HepG2 (cell line): ENCODE results near the gene INAFM2. TPM values are rescaled to one million over a fixed set of nuclear protein-coding genes. Genes with fewer than 3 reads are reported as not detected.
A peak's percentile ranks its signal among the peaks of the same experiment; 100 is the strongest.

Source experiments
- CHD2 ChIP-seq: IDR thresholded peaks from 2 replicates; pipeline ENCODE4 v1.6.1; 2011; ENCODE audit warnings: low read depth, low read length, improper control_type of control experiment
- GFI1 ChIP-seq: sonication (generic); formaldehyde crosslinking; IDR thresholded peaks from 2 replicates; pipeline ENCODE4 v1.5.0; 2020; ENCODE audit warnings: missing genetic modification reagents, mild to moderate bottlenecking, borderline replicate concordance
- HCFC1 ChIP-seq: fragments of 150-350 bp; IDR thresholded peaks from 2 replicates; pipeline ENCODE4 v1.6.1; 2014; ENCODE audit warnings: low read depth, low read length
- KDM4B ChIP-seq: sonication (generic); formaldehyde crosslinking; IDR thresholded peaks from 2 replicates; pipeline ENCODE4 v1.4.0; 2020; ENCODE audit warnings: missing genetic modification reagents
- KLF12 ChIP-seq: sonication (generic); formaldehyde crosslinking; IDR thresholded peaks from 2 replicates; pipeline ENCODE4 v1.4.0; 2020; ENCODE audit warnings: missing genetic modification reagents, borderline replicate concordance
- SOX6 ChIP-seq, 2 experiments: fragments of 450-650 bp in 1 of 2; sonication (generic) in 1 of 2; formaldehyde crosslinking in 1 of 2; IDR thresholded peaks; 2 replicates each; pipeline versions ENCODE4 v1.4.0 to v1.6.1; 2017 to 2020; ENCODE audit warnings: antibody characterized with exemption in 1 of 2, mild to moderate bottlenecking in 1 of 2, missing genetic modification reagents in 1 of 2
- SRSF1 ChIP-seq: fragments of 200-400 bp; formaldehyde crosslinking; optimal IDR thresholded peaks from 2 replicates; pipeline ENCODE3; 2017; ENCODE audit warnings: mild to moderate bottlenecking, low read depth, low read length, moderate library complexity
- XBP1 ChIP-seq: sonication (generic); formaldehyde crosslinking; IDR thresholded peaks from 2 replicates; pipeline ENCODE4 v1.5.0; 2020; ENCODE audit warnings: missing genetic modification reagents
- ZBTB3 ChIP-seq: sonication (generic); formaldehyde crosslinking; IDR thresholded peaks from 2 replicates; pipeline ENCODE4 v1.4.0; 2020; ENCODE audit warnings: low read depth, mild to moderate bottlenecking, moderate library complexity, missing genetic modification reagents, borderline replicate concordance
- ZFY ChIP-seq: sonication (generic); formaldehyde crosslinking; IDR thresholded peaks from 2 replicates; pipeline ENCODE4 v1.4.0; 2020; ENCODE audit warnings: missing genetic modification reagents
- ZMAT3 ChIP-seq: sonication (generic); formaldehyde crosslinking; conservative IDR thresholded peaks from 2 replicates; pipeline ENCODE4 v1.7.0; 2021; ENCODE audit warnings: missing genetic modification reagents
- ZNF333 ChIP-seq: sonication (generic); formaldehyde crosslinking; IDR thresholded peaks from 2 replicates; pipeline ENCODE4 v1.4.0; 2020; ENCODE audit warnings: mild to moderate bottlenecking, missing genetic modification reagents, borderline replicate concordance
- ZNF788 ChIP-seq: sonication (generic); formaldehyde crosslinking; IDR thresholded peaks from 2 replicates; pipeline ENCODE4 v1.5.0; 2020; ENCODE audit warnings: mild to moderate bottlenecking, missing genetic modification reagents, borderline replicate concordance
- ZSCAN29 ChIP-seq: sonication (generic); formaldehyde crosslinking; conservative IDR thresholded peaks from 2 replicates; pipeline ENCODE4 v1.4.0; 2020; ENCODE audit warnings: mild to moderate bottlenecking, missing genetic modification reagents
- polyA plus RNA-seq, 8 experiments: library from polyadenylated mRNA; depleted of rRNA in 3 of 8; stranded (reverse) in 7 of 8; unstranded in 1 of 8; fragments of >200 nt; fragmentation: Illumina TruSeq in 4 of 8; extraction: Trizol in 4 of 8; gene quantifications; 2 replicates each; pipeline versions ENCODE4 v1.2.1 to v1.2.3, GENCODE V29; 2011 to 2016; ENCODE audit warnings: low read depth in 4 of 8, missing spikeins in 1 of 8, mixed read lengths in 1 of 8; ENCODE audit not compliant: insufficient read depth in 1 of 8
- total RNA-seq, 5 experiments: library from RNA; depleted of rRNA; stranded (reverse); fragments of >200 nt; fragmentation: Illumina TruSeq; extraction: Trizol; gene quantifications; 2 replicates each; pipeline ENCODE4 v1.2.3, GENCODE V29; 2016; ENCODE audit warnings: low read depth in 1 of 5
- TF ChIP-seq, protein P1 (sequence below): sonication (generic); formaldehyde crosslinking; IDR thresholded peaks from 2 replicates; pipeline ENCODE4 v1.4.0; 2020; ENCODE audit warnings: mild to moderate bottlenecking, missing genetic modification reagents
- TF ChIP-seq, protein P2 (sequence below): sonication (generic); formaldehyde crosslinking; IDR thresholded peaks from 2 replicates; pipeline ENCODE4; 2020; ENCODE audit warnings: missing genetic modification reagents, mild to moderate bottlenecking, borderline replicate concordance
- TF ChIP-seq, protein P3 (sequence below): sonication (generic); formaldehyde crosslinking; IDR thresholded peaks from 2 replicates; pipeline ENCODE4 v1.4.0; 2020; ENCODE audit warnings: mild to moderate bottlenecking, missing genetic modification reagents
- TF ChIP-seq, protein P4 (sequence below): sonication (generic); formaldehyde crosslinking; IDR thresholded peaks from 2 replicates; pipeline ENCODE4 v1.4.0; 2020; ENCODE audit warnings: mild to moderate bottlenecking, missing genetic modification reagents

INAFM2 gene
- total and polyA plus RNA-seq, 2 of the 13 experiments (the other 11 are each of a cell fraction or from before 2014, with no cell fraction given) = 5.5 to 6.5 TPM

DNA sequence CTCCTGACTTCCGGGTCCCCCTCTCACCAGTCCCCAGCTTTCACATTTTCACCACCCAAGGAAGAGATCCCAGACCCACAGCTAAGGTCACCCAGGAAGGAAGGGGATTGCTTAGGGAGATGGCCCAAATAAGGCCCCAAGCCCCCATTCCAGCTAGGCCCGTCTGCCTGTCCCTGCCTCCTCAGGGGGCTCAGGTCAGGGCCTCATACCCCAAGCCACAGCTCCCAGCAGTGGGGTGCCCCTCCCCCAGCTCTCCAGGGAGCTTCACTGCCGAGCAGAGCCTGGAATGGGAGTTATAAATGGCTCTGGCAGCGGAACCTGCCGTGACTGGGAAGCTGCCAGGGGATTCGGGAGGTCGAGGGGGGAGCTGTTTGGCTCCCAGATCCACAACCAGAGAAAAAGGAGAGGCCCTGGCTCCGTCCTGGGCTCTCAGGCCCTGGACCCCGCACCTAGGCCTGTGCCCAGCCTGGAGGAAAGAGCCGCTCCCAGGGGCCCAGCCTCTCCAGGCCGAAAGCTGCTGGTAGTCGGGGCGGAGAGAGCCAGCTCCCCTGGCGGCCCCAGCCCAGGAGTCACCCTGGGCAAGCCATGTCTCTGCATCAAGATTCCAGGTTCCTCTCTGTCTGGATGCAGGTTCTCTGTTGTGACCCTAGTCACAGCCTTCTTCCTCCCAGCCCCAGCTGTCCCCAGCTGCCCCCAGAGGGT, 16.7 kb downstream of the INAFM2 start (continued):
- TF ChIP-seq, protein P1, sequence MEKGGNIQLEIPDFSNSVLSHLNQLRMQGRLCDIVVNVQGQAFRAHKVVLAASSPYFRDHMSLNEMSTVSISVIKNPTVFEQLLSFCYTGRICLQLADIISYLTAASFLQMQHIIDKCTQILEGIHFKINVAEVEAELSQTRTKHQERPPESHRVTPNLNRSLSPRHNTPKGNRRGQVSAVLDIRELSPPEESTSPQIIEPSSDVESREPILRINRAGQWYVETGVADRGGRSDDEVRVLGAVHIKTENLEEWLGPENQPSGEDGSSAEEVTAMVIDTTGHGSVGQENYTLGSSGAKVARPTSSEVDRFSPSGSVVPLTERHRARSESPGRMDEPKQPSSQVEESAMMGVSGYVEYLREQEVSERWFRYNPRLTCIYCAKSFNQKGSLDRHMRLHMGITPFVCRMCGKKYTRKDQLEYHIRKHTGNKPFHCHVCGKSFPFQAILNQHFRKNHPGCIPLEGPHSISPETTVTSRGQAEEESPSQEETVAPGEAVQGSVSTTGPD (CRISPR knock-in tag) = peak; percentile 39; the same call in 1 of the 2 replicates
- peak; percentile 6; the same call in 1 of the 2 replicates for TF ChIP-seq KDM4B
- TF ChIP-seq, protein P2, sequence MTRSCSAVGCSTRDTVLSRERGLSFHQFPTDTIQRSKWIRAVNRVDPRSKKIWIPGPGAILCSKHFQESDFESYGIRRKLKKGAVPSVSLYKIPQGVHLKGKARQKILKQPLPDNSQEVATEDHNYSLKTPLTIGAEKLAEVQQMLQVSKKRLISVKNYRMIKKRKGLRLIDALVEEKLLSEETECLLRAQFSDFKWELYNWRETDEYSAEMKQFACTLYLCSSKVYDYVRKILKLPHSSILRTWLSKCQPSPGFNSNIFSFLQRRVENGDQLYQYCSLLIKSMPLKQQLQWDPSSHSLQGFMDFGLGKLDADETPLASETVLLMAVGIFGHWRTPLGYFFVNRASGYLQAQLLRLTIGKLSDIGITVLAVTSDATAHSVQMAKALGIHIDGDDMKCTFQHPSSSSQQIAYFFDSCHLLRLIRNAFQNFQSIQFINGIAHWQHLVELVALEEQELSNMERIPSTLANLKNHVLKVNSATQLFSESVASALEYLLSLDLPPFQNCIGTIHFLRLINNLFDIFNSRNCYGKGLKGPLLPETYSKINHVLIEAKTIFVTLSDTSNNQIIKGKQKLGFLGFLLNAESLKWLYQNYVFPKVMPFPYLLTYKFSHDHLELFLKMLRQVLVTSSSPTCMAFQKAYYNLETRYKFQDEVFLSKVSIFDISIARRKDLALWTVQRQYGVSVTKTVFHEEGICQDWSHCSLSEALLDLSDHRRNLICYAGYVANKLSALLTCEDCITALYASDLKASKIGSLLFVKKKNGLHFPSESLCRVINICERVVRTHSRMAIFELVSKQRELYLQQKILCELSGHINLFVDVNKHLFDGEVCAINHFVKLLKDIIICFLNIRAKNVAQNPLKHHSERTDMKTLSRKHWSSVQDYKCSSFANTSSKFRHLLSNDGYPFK (CRISPR knock-in tag) = 0 out of 2 replicates have a peak, but pooled peaks have one; percentile 0
- no peak for TF ChIP-seq SRSF1
- peak; percentile 53; the same call in 1 of the 2 replicates for TF ChIP-seq GFI1
- 0 out of 2 replicates have a peak, but pooled peaks have one; percentile 16 for TF ChIP-seq ZSCAN29 (CRISPR knock-in tag)
- TF ChIP-seq CHD2 = 0 out of 2 replicates have a peak, but pooled peaks have one; percentile 33
- TF ChIP-seq HCFC1 = no peak
- TF ChIP-seq ZFY = 0 out of 2 replicates have a peak, but pooled peaks have one; percentile 40
- peak; percentile 67; the same call in 1 of the 2 replicates for TF ChIP-seq ZNF333 (CRISPR knock-in tag)
- 0 out of 2 replicates have a peak, but pooled peaks have one; percentile 53 for TF ChIP-seq ZBTB3 (CRISPR knock-in tag)
- TF ChIP-seq XBP1 = no peak
- TF ChIP-seq, protein P3, sequence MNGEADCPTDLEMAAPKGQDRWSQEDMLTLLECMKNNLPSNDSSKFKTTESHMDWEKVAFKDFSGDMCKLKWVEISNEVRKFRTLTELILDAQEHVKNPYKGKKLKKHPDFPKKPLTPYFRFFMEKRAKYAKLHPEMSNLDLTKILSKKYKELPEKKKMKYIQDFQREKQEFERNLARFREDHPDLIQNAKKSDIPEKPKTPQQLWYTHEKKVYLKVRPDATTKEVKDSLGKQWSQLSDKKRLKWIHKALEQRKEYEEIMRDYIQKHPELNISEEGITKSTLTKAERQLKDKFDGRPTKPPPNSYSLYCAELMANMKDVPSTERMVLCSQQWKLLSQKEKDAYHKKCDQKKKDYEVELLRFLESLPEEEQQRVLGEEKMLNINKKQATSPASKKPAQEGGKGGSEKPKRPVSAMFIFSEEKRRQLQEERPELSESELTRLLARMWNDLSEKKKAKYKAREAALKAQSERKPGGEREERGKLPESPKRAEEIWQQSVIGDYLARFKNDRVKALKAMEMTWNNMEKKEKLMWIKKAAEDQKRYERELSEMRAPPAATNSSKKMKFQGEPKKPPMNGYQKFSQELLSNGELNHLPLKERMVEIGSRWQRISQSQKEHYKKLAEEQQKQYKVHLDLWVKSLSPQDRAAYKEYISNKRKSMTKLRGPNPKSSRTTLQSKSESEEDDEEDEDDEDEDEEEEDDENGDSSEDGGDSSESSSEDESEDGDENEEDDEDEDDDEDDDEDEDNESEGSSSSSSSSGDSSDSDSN (CRISPR knock-in tag) = peak; percentile 81
- TF ChIP-seq SOX6 (IDR thresholded peaks at IDR 0.05) = no peak
- no peak for TF ChIP-seq SOX6 (CRISPR knock-in tag; IDR thresholded peaks at IDR 0.05)
- TF ChIP-seq, protein P4, sequence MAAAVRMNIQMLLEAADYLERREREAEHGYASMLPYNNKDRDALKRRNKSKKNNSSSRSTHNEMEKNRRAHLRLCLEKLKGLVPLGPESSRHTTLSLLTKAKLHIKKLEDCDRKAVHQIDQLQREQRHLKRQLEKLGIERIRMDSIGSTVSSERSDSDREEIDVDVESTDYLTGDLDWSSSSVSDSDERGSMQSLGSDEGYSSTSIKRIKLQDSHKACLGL (CRISPR knock-in tag) = peak; percentile 63; the same call in 1 of the 2 replicates
- TF ChIP-seq ZNF788 = 0 out of 2 replicates have a peak, but pooled peaks have one; percentile 21
- TF ChIP-seq KLF12 (CRISPR knock-in tag) = peak; percentile 27; the same call in 1 of the 2 replicates
- 0 out of 2 replicates have a peak, but pooled peaks have one; percentile 6 for TF ChIP-seq ZMAT3 (CRISPR knock-in tag)
